Measurements from ENCODE around the gene SAYSD1.

The SAYSD1 gene, protein sequence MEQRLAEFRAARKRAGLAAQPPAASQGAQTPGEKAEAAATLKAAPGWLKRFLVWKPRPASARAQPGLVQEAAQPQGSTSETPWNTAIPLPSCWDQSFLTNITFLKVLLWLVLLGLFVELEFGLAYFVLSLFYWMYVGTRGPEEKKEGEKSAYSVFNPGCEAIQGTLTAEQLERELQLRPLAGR

GRCh38 chr6:39114704-39115599 is at the start of gene SAYSD1:
SAYSD1 (minus strand) TSS chr6:39115186; CDS start chr6:39115089, 97 bp downstream.
- TF ChIP-seq, protein P1, sequence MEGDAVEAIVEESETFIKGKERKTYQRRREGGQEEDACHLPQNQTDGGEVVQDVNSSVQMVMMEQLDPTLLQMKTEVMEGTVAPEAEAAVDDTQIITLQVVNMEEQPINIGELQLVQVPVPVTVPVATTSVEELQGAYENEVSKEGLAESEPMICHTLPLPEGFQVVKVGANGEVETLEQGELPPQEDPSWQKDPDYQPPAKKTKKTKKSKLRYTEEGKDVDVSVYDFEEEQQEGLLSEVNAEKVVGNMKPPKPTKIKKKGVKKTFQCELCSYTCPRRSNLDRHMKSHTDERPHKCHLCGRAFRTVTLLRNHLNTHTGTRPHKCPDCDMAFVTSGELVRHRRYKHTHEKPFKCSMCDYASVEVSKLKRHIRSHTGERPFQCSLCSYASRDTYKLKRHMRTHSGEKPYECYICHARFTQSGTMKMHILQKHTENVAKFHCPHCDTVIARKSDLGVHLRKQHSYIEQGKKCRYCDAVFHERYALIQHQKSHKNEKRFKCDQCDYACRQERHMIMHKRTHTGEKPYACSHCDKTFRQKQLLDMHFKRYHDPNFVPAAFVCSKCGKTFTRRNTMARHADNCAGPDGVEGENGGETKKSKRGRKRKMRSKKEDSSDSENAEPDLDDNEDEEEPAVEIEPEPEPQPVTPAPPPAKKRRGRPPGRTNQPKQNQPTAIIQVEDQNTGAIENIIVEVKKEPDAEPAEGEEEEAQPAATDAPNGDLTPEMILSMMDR (IDR thresholded peaks at IDR 0.05; ENCODE audit: control extremely low read depth, extremely low read depth, low read depth, missing control alignments) = no peak
- ChIA-PET CTCF (interaction anchor here (0.7 to 2.8 kb wide), 7 partner anchors 9 to 341 kb away, joined by 3 to 10 read pairs (median 5); no protein-coding TSS in a partner anchor), POLR2A (no interaction called here)
- peak; percentile 93 for DNase-seq (ENCODE audit: extremely low spot score)

GRCh38 chr6:39157511-39157910 is 42.5 kb upstream of the SAYSD1 start:
- TF ChIP-seq, protein P1 (IDR thresholded peaks at IDR 0.05; ENCODE audit: control extremely low read depth, extremely low read depth, low read depth, missing control alignments) = no peak
- ChIA-PET CTCF (interaction anchor here (0.8 to 2.0 kb wide), 4 partner anchors 8 to 152 kb away, joined by 3 to 7 read pairs (median 4); no protein-coding TSS in a partner anchor), POLR2A (no interaction called here)
- no peak for DNase-seq (ENCODE audit: extremely low spot score)

DNA sequence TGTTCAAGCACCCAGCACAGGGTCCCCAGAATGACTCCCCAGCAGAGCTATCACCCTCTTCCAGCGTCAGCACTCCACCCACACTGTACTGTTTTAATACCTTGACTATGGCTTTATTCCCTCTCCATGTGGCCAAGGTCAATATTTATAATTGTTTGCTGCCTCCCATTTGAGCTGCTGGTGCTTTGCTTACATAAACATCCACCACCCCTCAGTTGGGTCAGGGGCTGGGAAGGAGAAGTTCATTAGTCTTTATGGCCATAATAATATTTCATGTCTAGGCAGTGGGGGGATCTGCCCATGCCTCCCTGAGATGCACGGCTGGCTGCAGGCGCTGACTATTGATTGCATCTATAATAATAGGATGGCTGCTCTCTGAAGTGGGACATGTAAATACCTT is 41.8 kb upstream of the SAYSD1 start:
- ChIA-PET CTCF (interaction anchor here (0.8 to 1.3 kb wide), 2 partner anchors 9 to 10 kb away, joined by 3 to 4 read pairs; no protein-coding TSS in a partner anchor), POLR2A (no interaction called here)
- TF ChIP-seq, protein P1 (IDR thresholded peaks at IDR 0.05; ENCODE audit: control extremely low read depth, extremely low read depth, low read depth, missing control alignments) = no peak
- DNase-seq (ENCODE audit: extremely low spot score) = no peak

DNA sequence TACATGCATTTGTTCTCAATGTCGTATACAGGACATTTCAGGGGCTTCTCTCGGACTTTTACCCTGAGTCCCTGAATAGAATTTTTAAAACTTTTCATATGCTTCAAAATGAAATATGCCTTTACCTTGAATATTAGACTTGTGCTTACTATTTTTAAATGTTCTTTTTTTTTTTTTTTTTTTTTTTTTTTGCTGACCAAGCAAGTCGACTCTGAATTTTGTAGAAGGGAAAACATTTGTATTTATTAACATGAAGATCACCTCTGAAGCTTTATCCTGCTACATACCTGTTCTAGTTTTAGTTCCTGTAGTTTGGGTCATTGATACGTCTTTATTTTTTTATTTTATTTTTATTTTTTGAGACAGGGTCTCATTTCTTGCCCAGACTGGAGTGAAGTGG is 39.7 kb upstream of the SAYSD1 start:
- DNase-seq (ENCODE audit: extremely low spot score) = no peak
- TF ChIP-seq, protein P1 (IDR thresholded peaks at IDR 0.05; ENCODE audit: control extremely low read depth, extremely low read depth, low read depth, missing control alignments) = no peak
- ChIA-PET CTCF (interaction anchor here (0.9 to 1.1 kb wide), 2 partner anchors 11 to 14 kb away, joined by 3 to 6 read pairs; no protein-coding TSS in a partner anchor), POLR2A (no interaction called here)

GRCh38 chr6:39153766-39154397 is 38.9 kb upstream of the SAYSD1 start:
- TF ChIP-seq, protein P1 (IDR thresholded peaks at IDR 0.05; ENCODE audit: control extremely low read depth, extremely low read depth, low read depth, missing control alignments) = no peak
- CTCF ChIA-PET = interaction anchor here (1.3 to 2.7 kb wide), 2 partner anchors 11 to 13 kb away, joined by 3 to 16 read pairs; no protein-coding TSS in a partner anchor
- DNase-seq (ENCODE audit: extremely low spot score) = no peak
- POLR2A ChIA-PET = no interaction called here

DNA sequence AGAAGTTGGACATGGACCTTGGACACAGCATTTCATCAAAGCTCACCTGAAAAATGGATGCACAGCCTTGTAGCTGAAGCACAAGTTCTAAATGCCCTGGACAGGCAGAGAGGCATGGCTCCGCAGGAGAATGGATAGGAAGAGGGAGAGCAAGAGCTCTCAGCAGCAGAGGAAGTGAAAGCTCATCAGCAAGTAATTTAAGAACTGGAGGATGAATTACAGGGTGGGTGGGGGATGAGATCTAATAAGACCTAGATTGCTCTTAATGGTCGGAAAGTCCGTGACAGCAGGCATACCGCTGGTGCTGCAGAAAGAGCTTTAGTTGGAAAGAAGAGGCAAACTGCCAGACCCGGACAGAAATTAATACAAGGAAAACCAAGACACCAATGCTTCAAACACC is 37.3 kb upstream of the SAYSD1 start:
- POLR2A ChIA-PET = no interaction called here
- TF ChIP-seq, protein P1 (IDR thresholded peaks at IDR 0.05; ENCODE audit: control extremely low read depth, extremely low read depth, low read depth, missing control alignments) = no peak
- CTCF ChIA-PET = interaction anchor here (1.0 to 2.7 kb wide), 5 partner anchors 13 to 158 kb away, joined by 4 to 16 read pairs (median 5); no protein-coding TSS in a partner anchor
- DNase-seq (ENCODE audit: extremely low spot score) = no peak

Data from GM10248 (cell line).